Measurements from ENCODE around the gene TMTC2. TPM values are rescaled to one million over a fixed set of nuclear protein-coding genes. Genes with fewer than 3 reads are reported as not detected.
A peak's percentile ranks its signal among the peaks of the same experiment; 100 is the strongest.

TMTC2 gene
- total RNA-seq, 1 donor from 2014 or later: 31.4 TPM

DNA sequence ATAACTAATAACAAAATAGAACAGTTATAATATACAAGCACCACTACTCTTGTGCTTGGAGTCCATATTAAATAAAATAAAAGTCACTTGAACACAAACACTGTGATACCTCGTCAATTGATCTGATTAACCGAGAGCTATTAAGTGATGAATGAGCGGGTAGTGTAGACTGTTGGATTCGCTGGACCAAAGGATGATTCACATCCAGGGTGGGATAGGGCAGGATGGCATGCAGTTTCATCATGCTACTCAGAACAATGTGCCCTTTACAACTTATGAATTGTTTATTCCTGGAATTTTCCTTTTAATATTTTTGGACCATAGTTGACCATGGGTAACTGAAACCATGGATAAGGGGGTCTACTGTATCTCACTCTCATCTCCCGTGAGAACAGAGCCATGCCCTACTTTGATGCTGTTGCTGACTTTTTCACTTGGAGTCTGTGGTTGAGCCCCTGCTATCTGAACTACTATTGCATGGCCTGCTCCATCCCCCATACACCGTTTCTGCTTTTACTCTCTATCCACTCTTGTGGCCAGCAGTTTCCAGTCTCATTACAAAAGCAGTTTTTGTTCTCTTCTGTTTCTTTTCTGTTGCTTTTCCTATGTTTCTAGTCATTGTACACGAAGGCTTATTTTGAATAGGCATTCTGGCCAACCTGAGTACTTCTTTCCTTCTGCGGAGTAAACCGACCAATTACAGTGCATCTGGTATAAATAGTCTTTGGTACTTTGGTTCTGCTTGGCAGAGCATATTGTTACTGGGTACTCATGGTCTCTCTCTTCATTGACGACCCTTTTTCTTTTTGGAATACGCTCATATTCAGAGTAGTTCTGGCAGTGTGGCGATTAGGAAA is 12.2 kb downstream of the TMTC2 start:
- no peak overlapping the region for H3K4me3 ChIP-seq
- H3K36me3 ChIP-seq: no peaks in the 10 kb centered on the region
- no peak for ATAC-seq
- H3K4me1 ChIP-seq: no peaks in the 10 kb centered on the region
- no peak for DNase-seq
- no peak overlapping the region for H3K27ac ChIP-seq
- no peaks in the 10 kb centered on the region for H3K9me3 ChIP-seq
- H3K27me3 ChIP-seq (ENCODE audit: low read depth): no peaks in the 10 kb centered on the region
- TF ChIP-seq, protein P1, sequence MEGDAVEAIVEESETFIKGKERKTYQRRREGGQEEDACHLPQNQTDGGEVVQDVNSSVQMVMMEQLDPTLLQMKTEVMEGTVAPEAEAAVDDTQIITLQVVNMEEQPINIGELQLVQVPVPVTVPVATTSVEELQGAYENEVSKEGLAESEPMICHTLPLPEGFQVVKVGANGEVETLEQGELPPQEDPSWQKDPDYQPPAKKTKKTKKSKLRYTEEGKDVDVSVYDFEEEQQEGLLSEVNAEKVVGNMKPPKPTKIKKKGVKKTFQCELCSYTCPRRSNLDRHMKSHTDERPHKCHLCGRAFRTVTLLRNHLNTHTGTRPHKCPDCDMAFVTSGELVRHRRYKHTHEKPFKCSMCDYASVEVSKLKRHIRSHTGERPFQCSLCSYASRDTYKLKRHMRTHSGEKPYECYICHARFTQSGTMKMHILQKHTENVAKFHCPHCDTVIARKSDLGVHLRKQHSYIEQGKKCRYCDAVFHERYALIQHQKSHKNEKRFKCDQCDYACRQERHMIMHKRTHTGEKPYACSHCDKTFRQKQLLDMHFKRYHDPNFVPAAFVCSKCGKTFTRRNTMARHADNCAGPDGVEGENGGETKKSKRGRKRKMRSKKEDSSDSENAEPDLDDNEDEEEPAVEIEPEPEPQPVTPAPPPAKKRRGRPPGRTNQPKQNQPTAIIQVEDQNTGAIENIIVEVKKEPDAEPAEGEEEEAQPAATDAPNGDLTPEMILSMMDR (IDR thresholded peaks at IDR 0.05): no peak
- intact Hi-C loops (cut with DNase I): no loop called here

DNA sequence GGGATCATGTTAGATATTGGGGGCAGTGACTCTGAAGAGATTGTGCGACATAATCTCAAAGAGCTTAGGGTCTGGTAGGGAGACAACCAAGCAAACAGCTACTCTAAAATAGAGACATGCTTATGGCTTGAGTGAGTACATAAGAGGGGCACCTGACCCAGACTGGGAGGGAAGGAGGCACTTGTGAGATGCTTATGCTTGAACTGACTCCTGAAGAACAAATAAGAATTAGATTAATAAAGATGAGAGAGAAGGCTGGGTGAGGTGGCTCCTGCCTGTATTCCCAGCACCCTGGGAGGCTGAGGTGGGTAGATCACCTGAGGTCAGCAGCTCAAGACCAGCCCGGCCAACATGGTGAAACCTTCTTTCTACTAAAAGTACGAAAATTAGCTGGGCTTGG is 19.1 kb downstream of the TMTC2 start:
- DNase-seq (no peak), ATAC-seq (peak; percentile 60 to 85)
- no peaks in the 10 kb centered on the region for H3K9me3 ChIP-seq
- no peaks in the 10 kb centered on the region for H3K27me3 ChIP-seq (ENCODE audit: low read depth)
- TF ChIP-seq, protein P1 (IDR thresholded peaks at IDR 0.05): no peak
- H3K36me3 ChIP-seq: no peaks in the 10 kb centered on the region
- H3K4me1 ChIP-seq: no peaks in the 10 kb centered on the region
- H3K4me3 ChIP-seq: no peak overlapping the region
- intact Hi-C loops (cut with DNase I): no loop called here
- no peak overlapping the region for H3K27ac ChIP-seq

DNA sequence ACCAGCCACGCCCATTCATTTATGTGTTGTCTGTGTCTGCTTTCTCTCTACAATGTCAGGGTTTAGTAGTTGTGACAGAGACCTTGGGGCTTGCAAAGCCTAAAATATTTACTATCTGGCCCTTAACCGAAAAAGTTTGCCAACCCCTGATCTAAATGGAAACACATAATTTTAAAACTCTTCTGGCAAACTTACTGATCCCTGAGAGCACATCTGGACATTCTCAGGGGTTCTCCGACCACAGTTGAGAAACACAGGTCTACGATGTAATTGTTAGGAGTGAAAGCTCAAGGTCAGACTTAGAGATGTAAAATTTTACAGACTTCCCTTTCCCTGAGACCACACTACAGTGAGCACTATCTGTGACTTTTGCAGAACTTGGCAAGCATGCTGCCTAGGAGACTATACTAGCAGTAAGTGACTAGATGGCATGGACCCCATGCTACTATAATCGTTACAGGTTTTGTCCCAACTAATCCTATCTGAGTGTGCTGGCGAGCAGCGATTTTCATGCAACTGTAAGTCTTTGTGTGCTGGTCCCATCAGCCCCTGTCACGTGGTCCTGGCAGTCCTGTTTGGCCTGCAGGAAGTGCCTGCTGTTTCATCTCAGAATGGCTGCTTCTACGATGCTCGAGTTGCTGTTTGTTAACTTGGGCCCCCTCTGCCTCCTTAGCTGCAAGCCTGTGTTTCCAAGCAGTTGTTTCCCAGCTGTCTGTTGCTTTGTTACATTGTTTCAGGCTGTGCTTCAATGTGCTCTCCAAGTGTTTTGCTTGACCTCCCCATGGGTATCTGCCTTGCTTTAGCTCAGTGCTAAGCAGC is 21.6 kb downstream of the TMTC2 start:
- H3K4me3 ChIP-seq: no peak overlapping the region
- TF ChIP-seq, protein P1 (IDR thresholded peaks at IDR 0.05): no peak
- DNase-seq (no peak), ATAC-seq (peak in 1 of 2 donors; percentile 17)
- H3K9me3 ChIP-seq: no peaks in the 10 kb centered on the region
- H3K4me1 ChIP-seq: no peaks in the 10 kb centered on the region
- no peak overlapping the region for H3K27ac ChIP-seq
- no peaks in the 10 kb centered on the region for H3K36me3 ChIP-seq
- intact Hi-C loops (cut with DNase I): no loop called here
- H3K27me3 ChIP-seq (ENCODE audit: low read depth): no peaks in the 10 kb centered on the region

DNA sequence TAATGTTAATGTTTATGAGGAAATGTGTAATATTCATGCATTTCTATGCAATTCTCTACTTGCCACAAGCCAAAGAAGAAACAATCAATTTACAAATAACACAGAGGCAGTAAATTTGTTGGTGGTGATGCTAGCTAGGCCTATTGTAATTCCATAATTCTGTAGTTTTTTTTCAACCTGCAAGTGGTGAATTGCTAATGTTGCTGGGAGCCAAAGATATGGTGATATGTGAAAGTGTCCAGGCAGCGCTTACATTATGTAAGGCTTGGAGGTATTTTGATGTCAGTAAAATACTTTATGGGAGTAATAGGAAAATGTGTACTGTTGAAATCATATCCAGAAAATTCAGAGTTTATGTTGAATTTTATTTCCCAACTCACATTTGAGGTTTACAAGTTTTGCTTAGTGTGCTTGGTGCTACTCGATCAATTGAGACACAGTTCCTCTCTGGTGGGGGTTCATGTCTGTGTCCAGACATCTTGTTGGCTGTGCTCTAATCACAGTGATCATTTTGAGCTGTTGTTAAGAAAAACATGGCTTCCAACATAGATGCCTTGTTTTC is 23.2 kb downstream of the TMTC2 start:
- intact Hi-C loops (cut with DNase I): no loop called here
- Histone ChIP-seq H3K4me3 (no peak overlapping the region), H3K27ac (no peak overlapping the region), H3K27me3 (ENCODE audit: low read depth) (no peaks in the 10 kb centered on the region), H3K36me3 (no peaks in the 10 kb centered on the region), H3K4me1 (no peaks in the 10 kb centered on the region), H3K9me3 (no peaks in the 10 kb centered on the region)
- ATAC-seq (no peak), DNase-seq (no peak)
- TF ChIP-seq, protein P1 (IDR thresholded peaks at IDR 0.05): no peak

DNA sequence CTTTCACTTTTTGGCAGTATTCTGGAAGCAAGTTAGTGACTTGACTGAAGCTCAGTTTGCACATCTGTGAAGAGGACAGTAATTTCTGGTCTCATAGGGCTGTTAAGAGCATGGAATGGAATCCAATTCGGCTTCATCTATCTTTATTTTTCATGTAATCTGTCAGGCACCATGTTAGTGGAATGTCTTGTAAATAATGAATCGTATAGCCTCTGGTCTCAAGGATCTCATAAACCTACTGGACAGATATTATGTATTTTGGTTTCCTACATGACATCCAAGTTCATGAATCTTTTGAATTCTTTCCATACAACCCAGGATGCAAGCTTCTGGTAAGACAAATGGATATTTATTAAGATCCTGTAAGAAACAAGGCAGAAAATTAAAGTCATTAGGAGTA is 24.0 kb downstream of the TMTC2 start:
- ATAC-seq: no peak
- Histone ChIP-seq H3K27me3 (ENCODE audit: low read depth) (no peaks in the 10 kb centered on the region), H3K4me3 (no peak overlapping the region), H3K36me3 (no peaks in the 10 kb centered on the region), H3K4me1 (no peaks in the 10 kb centered on the region), H3K9me3 (no peaks in the 10 kb centered on the region), H3K27ac (no peak overlapping the region)
- no peak for DNase-seq
- intact Hi-C loops (cut with DNase I): no loop called here
- TF ChIP-seq, protein P1 (IDR thresholded peaks at IDR 0.05): no peak

All from lower lobe of right lung (tissue), 2 donors.